ENCODE measurements around the gene ASB7.

DNA sequence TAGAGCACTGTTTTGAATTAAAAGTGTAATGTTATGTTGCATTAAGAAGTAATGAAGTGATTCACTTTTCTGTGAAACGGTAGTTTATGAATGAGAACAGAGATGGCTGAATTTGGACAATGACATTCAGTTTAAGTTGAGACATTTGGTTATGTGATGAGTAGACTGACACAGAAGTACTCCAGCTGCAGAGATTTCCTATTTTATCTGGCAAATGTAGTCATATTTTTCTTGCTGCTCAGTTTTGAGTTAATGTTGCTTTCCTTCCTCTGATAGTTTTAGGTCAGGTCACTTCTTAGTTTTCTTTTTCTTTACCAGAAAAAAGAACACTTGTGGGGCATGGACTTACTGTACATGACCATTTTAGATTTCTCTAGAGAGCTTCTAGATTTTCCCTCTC lies 51.2 kb downstream of the ASB7 start:
- TF ChIP-seq, protein P1, sequence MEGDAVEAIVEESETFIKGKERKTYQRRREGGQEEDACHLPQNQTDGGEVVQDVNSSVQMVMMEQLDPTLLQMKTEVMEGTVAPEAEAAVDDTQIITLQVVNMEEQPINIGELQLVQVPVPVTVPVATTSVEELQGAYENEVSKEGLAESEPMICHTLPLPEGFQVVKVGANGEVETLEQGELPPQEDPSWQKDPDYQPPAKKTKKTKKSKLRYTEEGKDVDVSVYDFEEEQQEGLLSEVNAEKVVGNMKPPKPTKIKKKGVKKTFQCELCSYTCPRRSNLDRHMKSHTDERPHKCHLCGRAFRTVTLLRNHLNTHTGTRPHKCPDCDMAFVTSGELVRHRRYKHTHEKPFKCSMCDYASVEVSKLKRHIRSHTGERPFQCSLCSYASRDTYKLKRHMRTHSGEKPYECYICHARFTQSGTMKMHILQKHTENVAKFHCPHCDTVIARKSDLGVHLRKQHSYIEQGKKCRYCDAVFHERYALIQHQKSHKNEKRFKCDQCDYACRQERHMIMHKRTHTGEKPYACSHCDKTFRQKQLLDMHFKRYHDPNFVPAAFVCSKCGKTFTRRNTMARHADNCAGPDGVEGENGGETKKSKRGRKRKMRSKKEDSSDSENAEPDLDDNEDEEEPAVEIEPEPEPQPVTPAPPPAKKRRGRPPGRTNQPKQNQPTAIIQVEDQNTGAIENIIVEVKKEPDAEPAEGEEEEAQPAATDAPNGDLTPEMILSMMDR (IDR thresholded peaks at IDR 0.05), result no peak
- no peak for TF ChIP-seq POLR2A (IDR thresholded peaks at IDR 0.05)

Measured in Peyer's patch (tissue), 4 donors.